Lower lobe of right lung (tissue), 2 donors: ENCODE measurements around the gene MRPL34. TPM values are rescaled to one million over a fixed set of nuclear protein-coding genes. Genes with fewer than 3 reads are reported as not detected.

Source experiments
- ATAC-seq, 2 donors: fragments of 200-7000 bp; cut with Tn5 transposase; one replicate each; pipeline ENCODE4 v1.9.1; 2020 to 2022; ENCODE audit warnings: mild to moderate bottlenecking in 2 of 2, moderate library complexity in 2 of 2
- DNase-seq: peaks from one replicate; pipeline ENCODE4 v3.0.0-alpha.2; 2020
- H3K27ac ChIP-seq: fragments of 200-600 bp; one replicate; pipeline ENCODE4 v1.8.0; 2022
- H3K27me3 ChIP-seq: fragments of 200-600 bp; one replicate; pipeline ENCODE4 v1.8.0; 2022; ENCODE audit warnings: low read depth
- H3K36me3 ChIP-seq: fragments of 200-600 bp; one replicate; pipeline ENCODE4 v1.8.0; 2022; ENCODE audit warnings: mild to moderate bottlenecking
- H3K4me1 ChIP-seq: fragments of 200-600 bp; one replicate; pipeline ENCODE4 v1.8.0; 2022
- H3K4me3 ChIP-seq: fragments of 200-600 bp; one replicate; pipeline ENCODE4 v1.8.0; 2022; ENCODE audit warnings: mild to moderate bottlenecking
- H3K9me3 ChIP-seq: fragments of 200-600 bp; one replicate; pipeline ENCODE4 v1.8.0; 2022
- CTCF ChIP-seq: fragments of 200-600 bp; IDR thresholded peaks from one replicate; pipeline ENCODE4 v1.8.0; 2022; ENCODE audit warnings: antibody characterized with exemption, mild to moderate bottlenecking
- intact Hi-C: fragments of 100-400 bp; cut with DNase I; formaldehyde crosslinking; loops from one replicate; pipeline ENCODE4 v1.11.0; 2022
- total RNA-seq: library from RNA; stranded (reverse); fragmentation: NEBNext Ultra II Directional; extraction: Animal tissue kit (Norgen Biotek cat#: 25700); gene quantifications from one replicate; pipeline ENCODE4 v1.2.1, GENCODE V29; 2021
- donor health status: DM: no; HTN: yes; CAD: no; lungs with severe emphysema.

The MRPL34 gene
- total RNA-seq, 1 donor from 2014 or later = 68.3 TPM

- peaks cover 28% of the 10 kb centered on the region for H3K36me3 ChIP-seq
- peak within 1 kb of the TSS; percentile 49 for H3K4me3 ChIP-seq
- DNase-seq (peak; percentile 78), ATAC-seq (peak; percentile 41 to 54)
- H3K4me1 ChIP-seq = peaks cover 20% of the 10 kb centered on the region
- H3K27me3 ChIP-seq = peaks cover 20% of the 10 kb centered on the region
- intact Hi-C loops = loop anchor here (10.0 kb wide), 1 partner anchor 207 kb away; the partner anchor contains the start of genes HAUS8 and MYO9B
- no peak within 1 kb of the TSS for H3K27ac ChIP-seq
- no peak for TF ChIP-seq CTCF
- H3K9me3 ChIP-seq = no peaks in the 10 kb centered on the region
Measured at GRCh38 chr19:17281391-17282304, 24.0 kb upstream of the MRPL34 start, which contains the start of gene ANKLE1. Gene ANKLE1 (plus strand): TSS chr19:17281901. CDS start chr19:17281921, 20 bp downstream.

GRCh38 chr19:17282488-17283125 lies 23.1 kb upstream of the MRPL34 start:
- intact Hi-C loops = loop anchor here (10.0 kb wide), 1 partner anchor 208 kb away; the partner anchor contains the start of genes HAUS8 and MYO9B
- Histone ChIP-seq H3K4me3 (peak overlapping the region; percentile 49), H3K9me3 (no peaks in the 10 kb centered on the region), H3K27me3 (peaks cover 20% of the 10 kb centered on the region), H3K4me1 (peaks cover 20% of the 10 kb centered on the region), H3K36me3 (peaks cover 18% of the 10 kb centered on the region), H3K27ac (no peak overlapping the region)
- ATAC-seq (peak; percentile 96 to 97), DNase-seq (peak; percentile 90)
- TF ChIP-seq CTCF = peak; percentile 96

- peaks cover 10% of the 10 kb centered on the region for H3K36me3 ChIP-seq
- no peak for TF ChIP-seq CTCF
- DNase-seq = no peak
- H3K4me3 ChIP-seq = no peak overlapping the region
- H3K4me1 ChIP-seq = peaks cover 20% of the 10 kb centered on the region
- peaks cover 20% of the 10 kb centered on the region for H3K27me3 ChIP-seq
- H3K9me3 ChIP-seq = no peaks in the 10 kb centered on the region
- ATAC-seq = no peak
- no peak overlapping the region for H3K27ac ChIP-seq
- intact Hi-C loops = loop anchor here (10.0 kb wide), 1 partner anchor 209 kb away; the partner anchor contains the start of genes HAUS8 and MYO9B
Measured at GRCh38 chr19:17283504-17283996, 22.1 kb upstream of the MRPL34 start.

- intact Hi-C loops = loop anchor here (10.0 kb wide), 1 partner anchor 211 kb away; the partner anchor contains the start of genes HAUS8 and MYO9B
- DNase-seq (no peak), ATAC-seq (no peak)
- H3K36me3 ChIP-seq = no peaks in the 10 kb centered on the region
- H3K4me1 ChIP-seq = peaks cover 20% of the 10 kb centered on the region
- no peak overlapping the region for H3K27ac ChIP-seq
- peaks cover 19% of the 10 kb centered on the region for H3K27me3 ChIP-seq
- TF ChIP-seq CTCF = no peak
- H3K9me3 ChIP-seq = no peaks in the 10 kb centered on the region
- no peak overlapping the region for H3K4me3 ChIP-seq
Measured at GRCh38 chr19:17285415-17286135, 20.1 kb upstream of the MRPL34 start.

- H3K9me3 ChIP-seq = no peaks in the 10 kb centered on the region
- peaks cover 16% of the 10 kb centered on the region for H3K4me1 ChIP-seq
- H3K4me3 ChIP-seq = no peak overlapping the region
- no peaks in the 10 kb centered on the region for H3K36me3 ChIP-seq
- H3K27me3 ChIP-seq = peaks cover 14% of the 10 kb centered on the region
- TF ChIP-seq CTCF = no peak
- intact Hi-C loops = loop anchor here (10.0 kb wide), 1 partner anchor 211 kb away; the partner anchor contains the start of genes HAUS8 and MYO9B
- DNase-seq = no peak
- no peak for ATAC-seq
- no peak overlapping the region for H3K27ac ChIP-seq
Measured at GRCh38 chr19:17286263-17286662, 19.4 kb upstream of the MRPL34 start.
